Activated CD8-positive, alpha-beta memory T cell treated with anti-CD3 and anti-CD28 coated beads, Interleukin-2, amount 50 U/mL, for 48 hours (primary cell): ENCODE measurements around the gene IL17RA.

ENCODE experiments used
- DNase-seq: peaks from one replicate; pipeline ENCODE4 v3.0.0-alpha.2; 2020

The IL17RA gene

GRCh38 chr22:17107547-17107810, 22.7 kb downstream of the IL17RA start:
- DNase-seq, result no peak

GRCh38 chr22:17108256-17109112, 23.7 kb downstream of the IL17RA start:
- DNase-seq, result no peak

GRCh38 chr22:17109113-17109865, 24.5 kb downstream of the IL17RA start:
- no peak for DNase-seq

- no peak for DNase-seq
These were observed 25.2 kb downstream of the IL17RA start for GRCh38 chr22:17109976-17110375.

- DNase-seq, result no peak
These were observed 26.2 kb downstream of the IL17RA start for GRCh38 chr22:17110791-17111550.

- DNase-seq, result no peak
These were observed 27.8 kb downstream of the IL17RA start for GRCh38 chr22:17112491-17113042.

GRCh38 chr22:17113600-17113999, 28.8 kb downstream of the IL17RA start:
- no peak for DNase-seq

GRCh38 chr22:17114173-17114897, 29.5 kb downstream of the IL17RA start:
- DNase-seq, result no peak

GRCh38 chr22:17114898-17115235, 30.1 kb downstream of the IL17RA start:
- no peak for DNase-seq

GRCh38 chr22:17115236-17115635, 30.4 kb downstream of the IL17RA start:
- no peak for DNase-seq

GRCh38 chr22:17115945-17116565, 31.3 kb downstream of the IL17RA start:
- no peak for DNase-seq

GRCh38 chr22:17116572-17117330, 32.0 kb downstream of the IL17RA start:
- DNase-seq, result no peak

- no peak for DNase-seq
These were observed 32.6 kb downstream of the IL17RA start for GRCh38 chr22:17117400-17117799.

GRCh38 chr22:17117890-17118289, 33.1 kb downstream of the IL17RA start:
- DNase-seq, result no peak

GRCh38 chr22:17118342-17118741, 33.5 kb downstream of the IL17RA start:
- no peak for DNase-seq

GRCh38 chr22:17119481-17120202, 34.8 kb downstream of the IL17RA start:
- no peak for DNase-seq

GRCh38 chr22:17120281-17120680, 35.5 kb downstream of the IL17RA start:
- peak; percentile 81 for DNase-seq

- DNase-seq, result no peak
These were observed 36.0 kb downstream of the IL17RA start for GRCh38 chr22:17120711-17121232.

- peak; percentile 61 for DNase-seq
These were observed 36.7 kb downstream of the IL17RA start, which contains the start of gene TMEM121B for GRCh38 chr22:17121233-17122195. Gene TMEM121B (minus strand): TSS chr22:17121360. CDS start chr22:17121127, 233 bp downstream.
